ENCODE data around the gene LIAS. TPM values are rescaled to one million over a fixed set of nuclear protein-coding genes. Genes with fewer than 3 reads are reported as not detected.
A peak's percentile ranks its signal among the peaks of the same experiment; 100 is the strongest.
"Not testable (repeated sequence)": the region's sequence is repeated elsewhere in the genome, so short reads cannot be mapped to it uniquely, and the experiment has no call there.

Gene LIAS
- polyA plus RNA-seq, 1 experiment: 13.1 TPM

DNA sequence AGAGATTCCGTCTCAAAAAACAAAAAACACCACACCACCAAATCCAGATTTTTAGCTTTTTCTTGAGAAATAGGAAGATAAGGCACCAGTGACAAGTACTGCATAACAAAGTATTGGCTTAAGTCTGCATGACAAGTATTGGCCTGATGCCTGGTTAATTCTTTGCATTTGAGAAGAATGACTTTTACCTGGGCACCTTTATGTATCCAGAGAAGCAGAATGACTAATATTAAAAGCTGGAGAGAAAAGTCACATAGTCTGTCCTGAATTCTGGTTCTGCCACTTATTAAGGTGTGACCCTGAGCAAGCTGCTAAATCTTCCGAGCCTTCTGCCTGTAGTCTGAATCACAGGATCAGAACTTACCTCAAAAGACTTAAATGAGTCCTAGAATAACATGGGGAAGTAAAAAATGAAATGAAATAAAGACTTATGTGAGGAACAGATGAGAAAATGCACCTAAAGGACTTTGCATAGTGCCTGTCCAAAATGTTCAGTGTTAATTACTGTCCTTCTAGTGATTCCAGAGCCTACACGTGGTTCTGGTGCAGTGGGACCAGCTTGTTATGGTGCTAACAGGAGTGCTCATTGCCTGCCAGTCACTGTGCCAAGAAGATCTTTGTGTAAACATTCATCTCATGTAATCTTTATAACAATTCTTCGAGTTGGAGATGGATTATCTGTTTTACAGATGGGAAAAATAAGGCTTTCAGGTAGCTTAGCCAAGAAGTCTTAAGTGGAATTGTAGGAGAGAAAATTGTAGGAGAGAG, 36.8 kb downstream of the LIAS start:
- H3K27me3 ChIP-seq (ENCODE audit: control insufficient read depth, insufficient read depth, low read length): no peaks in the 10 kb centered on the region
- TF ChIP-seq, protein P1, sequence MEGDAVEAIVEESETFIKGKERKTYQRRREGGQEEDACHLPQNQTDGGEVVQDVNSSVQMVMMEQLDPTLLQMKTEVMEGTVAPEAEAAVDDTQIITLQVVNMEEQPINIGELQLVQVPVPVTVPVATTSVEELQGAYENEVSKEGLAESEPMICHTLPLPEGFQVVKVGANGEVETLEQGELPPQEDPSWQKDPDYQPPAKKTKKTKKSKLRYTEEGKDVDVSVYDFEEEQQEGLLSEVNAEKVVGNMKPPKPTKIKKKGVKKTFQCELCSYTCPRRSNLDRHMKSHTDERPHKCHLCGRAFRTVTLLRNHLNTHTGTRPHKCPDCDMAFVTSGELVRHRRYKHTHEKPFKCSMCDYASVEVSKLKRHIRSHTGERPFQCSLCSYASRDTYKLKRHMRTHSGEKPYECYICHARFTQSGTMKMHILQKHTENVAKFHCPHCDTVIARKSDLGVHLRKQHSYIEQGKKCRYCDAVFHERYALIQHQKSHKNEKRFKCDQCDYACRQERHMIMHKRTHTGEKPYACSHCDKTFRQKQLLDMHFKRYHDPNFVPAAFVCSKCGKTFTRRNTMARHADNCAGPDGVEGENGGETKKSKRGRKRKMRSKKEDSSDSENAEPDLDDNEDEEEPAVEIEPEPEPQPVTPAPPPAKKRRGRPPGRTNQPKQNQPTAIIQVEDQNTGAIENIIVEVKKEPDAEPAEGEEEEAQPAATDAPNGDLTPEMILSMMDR (IDR thresholded peaks at IDR 0.05; ENCODE audit: low read depth, low read length): no peak
- no peaks in the 10 kb centered on the region for H3K9me3 ChIP-seq (ENCODE audit: control insufficient read depth, insufficient read depth, low read length)
- no peak for DNase-seq (ENCODE audit: low read depth, low spot score)
- CTCF ChIA-PET: interaction anchor here (1.2 kb wide), 2 partner anchors 27 to 483 kb away, joined by 4 to 6 read pairs; no protein-coding TSS in a partner anchor
- POLR2A ChIA-PET: interaction anchor here (0.7 kb wide), 1 partner anchor 716 kb away, joined by 5 read pairs; no protein-coding TSS in a partner anchor
- no peak overlapping the region for H3K4me3 ChIP-seq (ENCODE audit: low read depth, low read length)
- H3K27ac ChIP-seq (ENCODE audit: low read depth, low read length): no peak overlapping the region

DNA sequence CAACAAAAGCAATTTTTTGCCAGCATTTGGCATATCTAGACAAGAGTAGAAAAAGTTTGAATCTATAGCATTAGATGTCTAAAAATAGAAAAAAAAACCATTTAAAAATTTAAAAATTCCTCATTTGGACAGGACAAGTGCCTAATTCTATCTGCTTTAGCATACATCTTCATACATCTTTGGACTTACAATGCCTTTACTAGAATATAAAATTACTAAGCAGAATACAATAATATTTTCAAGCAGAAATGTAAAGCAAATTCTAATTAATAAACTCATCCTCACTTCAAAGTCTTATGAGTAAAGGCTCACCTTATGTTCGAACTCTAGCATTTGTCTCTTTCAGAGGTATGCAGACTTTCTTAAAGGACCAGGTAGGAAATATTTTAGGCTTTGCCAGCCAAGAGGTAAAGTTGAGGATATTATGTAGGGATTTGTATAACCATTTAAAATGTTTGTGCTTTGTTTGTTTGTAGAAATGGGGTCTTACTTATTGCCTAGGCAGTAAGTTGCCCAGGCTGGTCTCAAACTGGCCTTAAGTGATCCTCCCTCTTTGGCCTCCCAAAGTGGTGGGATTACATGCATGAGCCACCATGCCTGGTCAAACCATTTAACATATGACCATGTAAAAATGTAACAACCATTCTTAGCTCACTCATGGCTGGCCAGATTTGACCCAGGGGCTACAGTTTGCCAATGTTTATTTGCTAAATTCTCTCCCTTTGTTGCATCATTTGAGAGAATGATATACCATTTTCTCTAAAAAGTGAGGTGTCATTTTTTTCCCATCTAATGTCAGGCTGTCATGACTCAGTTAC, 39.3 kb downstream of the LIAS start:
- TF ChIP-seq, protein P1 (IDR thresholded peaks at IDR 0.05; ENCODE audit: low read depth, low read length): no peak
- CTCF ChIA-PET: interaction anchor here (1.0 kb wide), 1 partner anchor 29 kb away, joined by 3 read pairs; no protein-coding TSS in a partner anchor
- no peaks in the 10 kb centered on the region for H3K9me3 ChIP-seq (ENCODE audit: control insufficient read depth, insufficient read depth, low read length)
- no peak overlapping the region for H3K27ac ChIP-seq (ENCODE audit: low read depth, low read length)
- no peak overlapping the region for H3K4me3 ChIP-seq (ENCODE audit: low read depth, low read length)
- POLR2A ChIA-PET: interaction anchor here (0.5 kb wide), 1 partner anchor 142 kb away, joined by 3 read pairs; no protein-coding TSS in a partner anchor
- DNase-seq (ENCODE audit: low read depth, low spot score): no peak
- H3K27me3 ChIP-seq (ENCODE audit: control insufficient read depth, insufficient read depth, low read length): no peaks in the 10 kb centered on the region

DNA sequence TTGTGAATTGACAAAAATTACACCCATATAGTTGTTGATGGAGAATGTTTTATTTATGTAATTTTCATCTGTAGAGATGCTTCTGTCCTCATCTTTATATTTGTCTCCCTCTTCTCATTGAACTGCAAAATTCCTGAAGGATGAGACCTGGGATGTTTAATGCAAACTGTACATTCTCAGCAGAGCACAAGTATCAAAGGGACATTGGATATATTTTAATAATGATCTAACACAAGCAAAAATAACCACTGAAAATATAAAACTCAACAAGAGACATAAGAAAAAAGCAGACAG, 39.8 kb downstream of the LIAS start:
- Histone ChIP-seq H3K27me3 (ENCODE audit: control insufficient read depth, insufficient read depth, low read length) (no peaks in the 10 kb centered on the region), H3K27ac (ENCODE audit: low read depth, low read length) (no peak overlapping the region), H3K9me3 (ENCODE audit: control insufficient read depth, insufficient read depth, low read length) (no peaks in the 10 kb centered on the region), H3K4me3 (ENCODE audit: low read depth, low read length) (no peak overlapping the region)
- ChIA-PET POLR2A (no interaction called here), CTCF (interaction anchor here (0.5 kb wide), 1 partner anchor 444 kb away, joined by 5 read pairs; no protein-coding TSS in a partner anchor)
- TF ChIP-seq, protein P1 (IDR thresholded peaks at IDR 0.05; ENCODE audit: low read depth, low read length): no peak
- no peak for DNase-seq (ENCODE audit: low read depth, low spot score)

DNA sequence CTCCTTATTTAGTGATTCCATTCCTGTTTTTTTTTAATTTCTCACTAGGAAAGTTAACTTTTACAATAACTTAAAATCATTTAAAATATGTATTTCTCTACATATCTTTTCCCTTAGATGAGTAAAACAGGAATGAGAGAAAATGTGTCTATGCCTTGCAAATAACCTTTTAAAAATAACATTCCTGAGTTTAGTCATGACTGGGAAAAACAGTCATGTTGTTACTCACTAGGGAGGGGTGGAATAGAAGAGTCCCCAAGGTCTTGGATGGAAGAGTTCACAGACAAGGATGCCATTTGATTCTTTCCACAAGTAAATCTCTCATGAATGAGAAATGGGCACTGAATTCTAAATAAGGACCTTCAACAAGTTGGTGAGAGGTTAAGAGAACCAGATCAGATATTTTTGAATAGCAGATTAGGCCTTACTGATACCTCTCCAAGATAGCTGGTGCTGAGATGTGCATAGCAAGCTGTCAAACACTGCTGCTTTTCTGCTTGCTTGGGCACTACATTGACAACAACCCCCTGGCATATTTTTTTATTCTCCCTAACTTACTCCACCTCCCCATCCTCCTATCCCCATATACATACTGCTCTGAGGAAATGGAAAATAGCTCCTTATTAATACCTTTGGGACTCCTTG, 43.3 kb downstream of the LIAS start:
- ChIA-PET CTCF (no interaction called here), POLR2A (interaction anchor here (1.0 kb wide), 1 partner anchor 25 kb away, joined by 5 read pairs; the partner anchor contains the start of gene UGDH)
- Histone ChIP-seq H3K27ac (ENCODE audit: low read depth, low read length) (peak overlapping the region; percentile 61), H3K9me3 (ENCODE audit: control insufficient read depth, insufficient read depth, low read length) (no peaks in the 10 kb centered on the region), H3K27me3 (ENCODE audit: control insufficient read depth, insufficient read depth, low read length) (no peaks in the 10 kb centered on the region), H3K4me3 (ENCODE audit: low read depth, low read length) (no peak overlapping the region)
- TF ChIP-seq, protein P1 (IDR thresholded peaks at IDR 0.05; ENCODE audit: low read depth, low read length): no peak
- peak; percentile 11 for DNase-seq (ENCODE audit: low read depth, low spot score)

DNA sequence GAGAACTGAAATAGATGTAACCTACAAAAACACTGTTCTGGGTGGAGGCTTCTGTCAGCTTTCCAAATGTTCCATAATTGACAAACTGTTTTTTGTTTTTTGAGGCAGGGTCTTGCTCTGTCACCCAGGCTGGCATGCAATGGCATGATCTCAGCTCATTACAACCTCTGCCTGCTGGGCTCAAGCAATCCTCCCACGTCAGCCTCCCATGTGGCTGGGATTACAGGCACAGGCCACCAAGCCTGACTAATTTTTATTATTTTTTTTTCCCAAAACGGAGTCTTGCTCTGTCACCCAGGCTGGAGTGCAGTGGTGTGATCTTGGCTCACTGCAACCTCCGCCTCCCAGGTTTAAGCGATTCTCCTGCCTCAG, 43.8 kb downstream of the LIAS start:
- CTCF ChIA-PET: interaction anchor here (0.5 kb wide), 1 partner anchor 52 kb away, joined by 7 read pairs; no protein-coding TSS in a partner anchor
- not testable (repeated sequence) for DNase-seq (ENCODE audit: low read depth, low spot score); H3K9me3 ChIP-seq (ENCODE audit: control insufficient read depth, insufficient read depth, low read length); H3K4me3 ChIP-seq (ENCODE audit: low read depth, low read length); H3K27me3 ChIP-seq (ENCODE audit: control insufficient read depth, insufficient read depth, low read length)
- POLR2A ChIA-PET: interaction anchor here (0.6 to 1.0 kb wide), 2 partner anchors 8 to 25 kb away, joined by 3 to 5 read pairs; partner anchors contain the start of gene UGDH
- peak overlapping the region; percentile 61 for H3K27ac ChIP-seq (ENCODE audit: low read depth, low read length)

All from AG04450 (cell line).